Middle frontal gyrus (tissue), 1 donor: Measurements from ENCODE around the gene NOTCH1.

Experiments
- DNase-seq: peaks from one replicate; pipeline ENCODE4 v3.0.0-alpha.2; 2015; ENCODE audit warnings: low spot score; ENCODE audit errors: extremely low spot score

NOTCH1 gene

GRCh38 chr9:136531904-136532798, 13.7 kb downstream of the NOTCH1 start:
- no peak for DNase-seq

- DNase-seq = no peak
These were observed 14.5 kb downstream of the NOTCH1 start for GRCh38 chr9:136531186-136531903.

- no peak for DNase-seq
These were observed 15.3 kb downstream of the NOTCH1 start for GRCh38 chr9:136530461-136531089.

- no peak for DNase-seq
These were observed 16.1 kb downstream of the NOTCH1 start for GRCh38 chr9:136529516-136530460.

- no peak for DNase-seq
These were observed 17.0 kb downstream of the NOTCH1 start for GRCh38 chr9:136528716-136529341.

- DNase-seq = no peak
These were observed 17.8 kb downstream of the NOTCH1 start for GRCh38 chr9:136527721-136528710.

- DNase-seq = no peak
These were observed 18.7 kb downstream of the NOTCH1 start for GRCh38 chr9:136527131-136527530.

- no peak for DNase-seq
These were observed 19.2 kb downstream of the NOTCH1 start for GRCh38 chr9:136526625-136527066.

GRCh38 chr9:136525841-136526499, 19.9 kb downstream of the NOTCH1 start:
- DNase-seq = peak; percentile 85

- DNase-seq = no peak
These were observed 20.6 kb downstream of the NOTCH1 start for GRCh38 chr9:136525207-136525606.

GRCh38 chr9:136522314-136523237, 23.3 kb downstream of the NOTCH1 start:
- no peak for DNase-seq

GRCh38 chr9:136521537-136521936, 24.3 kb downstream of the NOTCH1 start:
- DNase-seq = no peak

- no peak for DNase-seq
These were observed 25.8 kb downstream of the NOTCH1 start for GRCh38 chr9:136520053-136520540.

GRCh38 chr9:136519263-136520052, 26.4 kb downstream of the NOTCH1 start:
- no peak for DNase-seq

GRCh38 chr9:136518623-136519022, 27.2 kb downstream of the NOTCH1 start:
- no peak for DNase-seq

- no peak for DNase-seq
These were observed 27.9 kb downstream of the NOTCH1 start for GRCh38 chr9:136517950-136518349.
